ENCODE results near the gene LRRN2.

The LRRN2 gene

GRCh38 chr1:204712708-204713430 is 27.3 kb upstream of the LRRN2 start:
- in situ Hi-C loops (cut with HindIII; ENCODE audit: low sequenced_read_pairs), result no loop called here

GRCh38 chr1:204711947-204712701 is 26.6 kb upstream of the LRRN2 start:
- in situ Hi-C loops (cut with HindIII; ENCODE audit: low sequenced_read_pairs), result no loop called here

GRCh38 chr1:204711103-204711946 is 25.8 kb upstream of the LRRN2 start:
- in situ Hi-C loops (cut with HindIII; ENCODE audit: low sequenced_read_pairs), result no loop called here

- in situ Hi-C loops (cut with HindIII; ENCODE audit: low sequenced_read_pairs), result no loop called here
These were observed 24.7 kb upstream of the LRRN2 start for GRCh38 chr1:204709960-204710912.

GRCh38 chr1:204709021-204709420 is 23.5 kb upstream of the LRRN2 start:
- in situ Hi-C loops (cut with HindIII; ENCODE audit: low sequenced_read_pairs), result no loop called here

GRCh38 chr1:204706838-204707509 is 21.4 kb upstream of the LRRN2 start:
- in situ Hi-C loops (cut with HindIII; ENCODE audit: low sequenced_read_pairs), result no loop called here

GRCh38 chr1:204705888-204706837 is 20.6 kb upstream of the LRRN2 start:
- in situ Hi-C loops (cut with HindIII; ENCODE audit: low sequenced_read_pairs), result no loop called here

GRCh38 chr1:204705493-204705811 is 19.9 kb upstream of the LRRN2 start:
- in situ Hi-C loops (cut with HindIII; ENCODE audit: low sequenced_read_pairs), result no loop called here

- in situ Hi-C loops (cut with HindIII; ENCODE audit: low sequenced_read_pairs), result loop anchor here (5.0 kb wide), 1 partner anchor 98 kb away; no protein-coding TSS in a partner anchor
These were observed 19.4 kb upstream of the LRRN2 start for GRCh38 chr1:204704794-204705492.

GRCh38 chr1:204703826-204704612 is 18.5 kb upstream of the LRRN2 start:
- in situ Hi-C loops (cut with HindIII; ENCODE audit: low sequenced_read_pairs), result loop anchor here (5.0 kb wide), 1 partner anchor 97 kb away; no protein-coding TSS in a partner anchor

- in situ Hi-C loops (cut with HindIII; ENCODE audit: low sequenced_read_pairs), result loop anchor here (5.0 kb wide), 1 partner anchor 96 kb away; no protein-coding TSS in a partner anchor
These were observed 17.7 kb upstream of the LRRN2 start for GRCh38 chr1:204703268-204703664.

- in situ Hi-C loops (cut with HindIII; ENCODE audit: low sequenced_read_pairs), result loop anchor here (5.0 kb wide), 1 partner anchor 95 kb away; no protein-coding TSS in a partner anchor
These were observed 17.2 kb upstream of the LRRN2 start for GRCh38 chr1:204702552-204703267.

GRCh38 chr1:204701229-204701628 is 15.7 kb upstream of the LRRN2 start:
- in situ Hi-C loops (cut with HindIII; ENCODE audit: low sequenced_read_pairs), result loop anchor here (5.0 kb wide), 1 partner anchor 94 kb away; no protein-coding TSS in a partner anchor

- in situ Hi-C loops (cut with HindIII; ENCODE audit: low sequenced_read_pairs), result no loop called here
These were observed 12.4 kb upstream of the LRRN2 start for GRCh38 chr1:204697893-204698292.

- in situ Hi-C loops (cut with HindIII; ENCODE audit: low sequenced_read_pairs), result no loop called here
These were observed 11.1 kb upstream of the LRRN2 start for GRCh38 chr1:204696606-204697005.

GRCh38 chr1:204695692-204696091 is 10.2 kb upstream of the LRRN2 start:
- in situ Hi-C loops (cut with HindIII; ENCODE audit: low sequenced_read_pairs), result no loop called here

All from endothelial cell of hepatic sinusoid (primary cell).